ENCODE results near the gene IFNAR2. TPM values are rescaled to one million over a fixed set of nuclear protein-coding genes. Genes with fewer than 3 reads are reported as not detected.
A peak's percentile ranks its signal among the peaks of the same experiment; 100 is the strongest.

The IFNAR2 gene
- total RNA-seq, 6 donors from 2014 or later = 10.5 to 36.0 (median 22.3) TPM

DNA sequence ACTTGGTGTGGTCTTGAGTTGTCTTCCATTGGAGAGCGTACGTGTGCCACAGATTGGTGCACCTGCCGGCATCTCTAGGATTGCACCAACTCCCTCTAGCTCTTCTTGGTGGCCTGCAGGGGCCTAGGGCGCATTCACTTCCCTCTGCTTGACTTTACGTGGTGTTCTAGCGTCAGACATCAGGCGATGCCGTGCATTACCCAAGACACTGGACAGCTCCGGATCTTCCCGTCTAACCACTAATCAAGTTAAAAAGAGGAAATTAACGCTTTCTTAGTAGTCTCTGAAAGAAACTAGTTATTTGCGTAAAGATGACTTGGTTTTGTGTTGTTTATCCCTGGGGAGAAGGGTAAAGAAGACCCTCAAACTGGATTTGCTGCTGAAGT lies 35.9 kb downstream of the IFNAR2 start:
- Histone ChIP-seq H3K9me3 (no peaks in the 10 kb centered on the region), H3K27me3 (no peaks in the 10 kb centered on the region), H3K4me1 (peaks cover 26 to 43% (median 34%) of the 10 kb centered on the region in 4 donors), H3K27ac (peak overlapping the region; percentile 91 to 97 (median 96)), H3K4me3 (peak overlapping the region in 3 of 4 donors; percentile 67 to 90 (median 69)), H3K36me3 (peaks cover 5 to 35% (median 16%) of the 10 kb centered on the region in 4 donors)
- TF ChIP-seq POLR2AphosphoS5 (IDR thresholded peaks at IDR 0.05) (peak; percentile 27 to 58), POLR2A (IDR thresholded peaks at IDR 0.05) (no peak), EP300 (IDR thresholded peaks at IDR 0.05) (peak in 2 of 4 donors; percentile 45 to 48)
- TF ChIP-seq, protein P1, sequence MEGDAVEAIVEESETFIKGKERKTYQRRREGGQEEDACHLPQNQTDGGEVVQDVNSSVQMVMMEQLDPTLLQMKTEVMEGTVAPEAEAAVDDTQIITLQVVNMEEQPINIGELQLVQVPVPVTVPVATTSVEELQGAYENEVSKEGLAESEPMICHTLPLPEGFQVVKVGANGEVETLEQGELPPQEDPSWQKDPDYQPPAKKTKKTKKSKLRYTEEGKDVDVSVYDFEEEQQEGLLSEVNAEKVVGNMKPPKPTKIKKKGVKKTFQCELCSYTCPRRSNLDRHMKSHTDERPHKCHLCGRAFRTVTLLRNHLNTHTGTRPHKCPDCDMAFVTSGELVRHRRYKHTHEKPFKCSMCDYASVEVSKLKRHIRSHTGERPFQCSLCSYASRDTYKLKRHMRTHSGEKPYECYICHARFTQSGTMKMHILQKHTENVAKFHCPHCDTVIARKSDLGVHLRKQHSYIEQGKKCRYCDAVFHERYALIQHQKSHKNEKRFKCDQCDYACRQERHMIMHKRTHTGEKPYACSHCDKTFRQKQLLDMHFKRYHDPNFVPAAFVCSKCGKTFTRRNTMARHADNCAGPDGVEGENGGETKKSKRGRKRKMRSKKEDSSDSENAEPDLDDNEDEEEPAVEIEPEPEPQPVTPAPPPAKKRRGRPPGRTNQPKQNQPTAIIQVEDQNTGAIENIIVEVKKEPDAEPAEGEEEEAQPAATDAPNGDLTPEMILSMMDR (IDR thresholded peaks at IDR 0.05) = peak in 2 of 6 experiments; percentile 10 to 26
- DNase-seq (peak in 1 of 2 donors; percentile 84), ATAC-seq (ENCODE audit: low FRiP score in 2 of 2) (peak; percentile 81 to 82)
- WGBS, 2 donors = 24 to 32% methylated on average over 12 of the region's 12 CpGs

DNA sequence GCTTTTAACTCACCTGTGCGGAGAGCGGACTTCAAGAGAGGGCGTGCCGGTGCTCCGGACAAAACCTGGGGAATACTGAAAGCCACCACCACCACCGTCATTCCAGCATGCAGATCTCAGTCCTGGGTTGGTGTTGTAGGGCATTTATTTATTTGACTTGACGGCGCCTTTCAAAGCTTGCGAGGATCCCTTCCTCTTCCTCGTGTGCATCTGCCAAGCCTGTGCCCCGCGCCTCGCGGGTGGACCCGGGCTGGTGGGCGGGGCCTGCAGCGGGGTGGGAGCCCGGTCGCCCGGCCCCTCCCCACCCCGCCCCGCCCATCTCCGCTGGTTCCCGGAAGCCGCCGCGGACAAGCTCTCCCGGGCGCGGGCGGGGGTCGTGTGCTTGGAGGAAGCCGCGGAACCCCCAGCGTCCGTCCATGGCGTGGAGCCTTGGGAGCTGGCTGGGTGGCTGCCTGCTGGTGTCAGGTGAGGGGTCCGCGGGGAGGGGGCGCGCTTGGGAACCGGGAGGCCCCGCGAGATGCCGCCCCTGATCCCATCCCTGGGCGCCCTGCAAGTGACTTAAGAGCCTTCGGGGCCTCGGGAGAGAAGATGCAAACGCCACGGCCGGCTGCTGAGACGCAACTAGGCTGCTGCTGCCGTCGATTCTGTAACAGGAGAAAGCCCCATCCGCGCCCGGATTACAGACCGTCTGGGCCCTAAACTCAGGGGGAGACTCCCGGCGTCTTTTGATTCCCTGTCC lies 36.5 kb downstream of the IFNAR2 start, which contains the start of gene IL10RB:
IL10RB (plus strand) TSS at position 318 of the 739 bp plus-strand sequence; CDS start at position 417, 99 bp downstream.
- no peaks in the 10 kb centered on the region for H3K27me3 ChIP-seq
- peak within 1 kb of the TSS; percentile 67 to 90 (median 70) for H3K4me3 ChIP-seq
- H3K27ac ChIP-seq = peak within 1 kb of the TSS; percentile 91 to 97 (median 96)
- no peaks in the 10 kb centered on the region for H3K9me3 ChIP-seq
- H3K36me3 ChIP-seq = peaks cover 5 to 40% (median 19%) of the 10 kb centered on the region in 4 donors
- peak; percentile 78 to 80 for TF ChIP-seq POLR2AphosphoS5 (IDR thresholded peaks at IDR 0.05)
- TF ChIP-seq, protein P1 (IDR thresholded peaks at IDR 0.05) = no peak
- peak in 1 of 4 donors; percentile 22 for TF ChIP-seq EP300 (IDR thresholded peaks at IDR 0.05)
- peak in 3 of 4 donors; percentile 14 to 84 (median 46) for TF ChIP-seq POLR2A (IDR thresholded peaks at IDR 0.05)
- 2 to 6% methylated on average over 9 to 55 of the region's 60 CpGs for WGBS, 2 donors
- peak; percentile 86 to 96 for DNase-seq
- H3K4me1 ChIP-seq = peaks cover 26 to 43% (median 34%) of the 10 kb centered on the region in 4 donors
- ATAC-seq (ENCODE audit: low FRiP score in 2 of 2) = peak; percentile 89 to 96

DNA sequence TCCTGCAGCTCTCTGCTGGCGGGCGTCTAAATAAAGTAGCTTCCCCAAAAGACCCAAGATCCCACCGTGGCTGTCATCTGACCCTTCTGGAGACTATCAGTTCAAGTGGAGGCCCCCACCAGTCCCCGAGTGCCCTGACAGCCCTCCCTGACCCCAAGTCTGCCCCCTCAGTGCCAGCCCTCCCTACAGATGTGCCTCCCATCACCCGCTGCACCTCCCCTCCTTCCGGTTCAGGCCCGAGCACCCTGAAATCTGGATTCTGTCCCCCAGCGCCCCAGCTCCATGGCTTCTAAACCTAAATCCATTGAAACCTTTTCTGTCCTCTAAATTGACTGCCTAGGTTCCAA lies 37.0 kb downstream of the IFNAR2 start:
- Histone ChIP-seq H3K9me3 (no peaks in the 10 kb centered on the region), H3K4me1 (peaks cover 26 to 41% (median 36%) of the 10 kb centered on the region in 4 donors), H3K27ac (peak overlapping the region; percentile 91 to 97 (median 96)), H3K36me3 (peaks cover 5 to 37% (median 20%) of the 10 kb centered on the region in 4 donors), H3K27me3 (no peaks in the 10 kb centered on the region), H3K4me3 (peak overlapping the region; percentile 67 to 90 (median 70))
- no peak for TF ChIP-seq EP300 (IDR thresholded peaks at IDR 0.05)
- ATAC-seq (ENCODE audit: low FRiP score in 2 of 2) (peak; percentile 4 to 45), DNase-seq (no peak)
- WGBS, 2 donors = 1 to 6% methylated on average over 5 to 8 of the region's 8 CpGs

DNA sequence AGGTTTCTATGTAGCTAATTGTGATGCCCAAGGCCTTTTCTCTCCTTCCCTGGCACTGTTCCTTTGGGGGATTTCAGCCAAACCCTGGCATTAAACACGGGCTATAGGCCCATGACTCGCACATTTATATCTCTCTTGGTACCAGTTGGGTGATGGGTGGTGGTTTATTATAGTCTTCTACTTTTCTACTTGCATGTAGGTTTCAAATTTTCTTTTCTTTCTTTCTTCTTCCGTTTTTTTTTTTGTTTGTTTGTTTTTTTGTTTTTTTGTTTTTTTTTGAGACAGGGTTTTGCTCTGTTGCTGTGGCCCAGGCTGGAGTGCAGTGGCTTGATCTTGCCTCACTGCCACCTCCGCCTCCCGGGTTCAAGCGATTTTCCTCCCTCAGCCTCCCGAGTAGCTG lies 37.5 kb downstream of the IFNAR2 start:
- H3K27ac ChIP-seq = peak overlapping the region; percentile 91 to 97 (median 96)
- no peak for ATAC-seq (ENCODE audit: low FRiP score in 2 of 2)
- no peaks in the 10 kb centered on the region for H3K27me3 ChIP-seq
- H3K36me3 ChIP-seq = peaks cover 5 to 37% (median 21%) of the 10 kb centered on the region in 4 donors
- DNase-seq = no peak
- no peaks in the 10 kb centered on the region for H3K9me3 ChIP-seq
- 82 to 83% methylated on average over 7 of the region's 7 CpGs for WGBS, 2 donors
- H3K4me1 ChIP-seq = peaks cover 26 to 39% (median 37%) of the 10 kb centered on the region in 4 donors
- TF ChIP-seq, protein P1 (IDR thresholded peaks at IDR 0.05) = no peak
- TF ChIP-seq POLR2AphosphoS5 (IDR thresholded peaks at IDR 0.05) = no peak
- H3K4me3 ChIP-seq = peak overlapping the region; percentile 67 to 90 (median 70)

DNA sequence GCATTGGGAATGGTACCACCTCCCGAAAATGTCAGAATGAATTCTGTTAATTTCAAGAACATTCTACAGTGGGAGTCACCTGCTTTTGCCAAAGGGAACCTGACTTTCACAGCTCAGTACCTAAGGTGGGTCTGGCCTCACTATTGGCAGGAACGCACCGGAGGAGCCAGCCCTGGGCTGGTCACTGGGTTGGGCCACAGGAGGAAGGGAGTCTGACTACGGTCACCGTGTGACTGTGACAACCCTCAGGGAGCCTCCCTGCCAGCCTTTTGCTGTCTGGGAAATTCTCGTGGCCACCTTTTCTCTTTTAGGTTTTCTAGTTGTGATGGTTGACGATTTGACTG lies 38.6 kb downstream of the IFNAR2 start:
- TF ChIP-seq EP300 (IDR thresholded peaks at IDR 0.05) (no peak), POLR2A (IDR thresholded peaks at IDR 0.05) (no peak), POLR2AphosphoS5 (IDR thresholded peaks at IDR 0.05) (no peak)
- TF ChIP-seq, protein P1 (IDR thresholded peaks at IDR 0.05) = no peak
- Histone ChIP-seq H3K27ac (peak overlapping the region; percentile 25 to 96 (median 44)), H3K27me3 (no peaks in the 10 kb centered on the region), H3K4me1 (peaks cover 28 to 40% (median 38%) of the 10 kb centered on the region in 4 donors), H3K4me3 (no peak overlapping the region), H3K9me3 (no peaks in the 10 kb centered on the region), H3K36me3 (peaks cover 3 to 27% (median 16%) of the 10 kb centered on the region in 4 donors)
- 81% methylated on average over 7 of the region's 7 CpGs for WGBS, 2 donors
- ATAC-seq (ENCODE audit: low FRiP score in 2 of 2) (no peak), DNase-seq (no peak)
